CD14-positive monocyte (primary cell): ENCODE results near the gene EMC10. TPM values are rescaled to one million over a fixed set of nuclear protein-coding genes. Genes with fewer than 3 reads are reported as not detected.

Experiments
- DNase-seq, 3 donors: peaks; one replicate each; pipeline ENCODE4 v3.0.0-alpha.2; 2011 to 2022
- H2AFZ ChIP-seq: 2 replicates; pipeline ENCODE4 v1.6.0; 2012; ENCODE audit warnings: mild to moderate bottlenecking, low read depth, low read length, inconsistent platforms; ENCODE audit not compliant: insufficient read depth, poor library complexity, severe bottlenecking
- H3K27ac ChIP-seq, 2 donors: 1 replicate in 1 of 2; 2 replicates in 1 of 2; pipeline ENCODE4 v1.5.1; 2012 to 2013; ENCODE audit warnings: low read length in 2 of 2, control low read depth in 1 of 2, inconsistent platforms in 1 of 2, low read depth in 1 of 2, mild to moderate bottlenecking in 1 of 2
- H3K27me3 ChIP-seq, 2 donors: one replicate each; pipeline versions ENCODE4 v1.6.0 to v1.6.1; 2011 to 2013; ENCODE audit warnings: low read length in 2 of 2; ENCODE audit not compliant: control insufficient read depth in 2 of 2, insufficient read depth in 2 of 2
- H3K36me3 ChIP-seq, 2 donors: replicated peaks in 1 of 2; 1 replicate in 1 of 2; 2 replicates in 1 of 2; pipeline versions ENCODE4 v1.5.1 to v1.6.1; 2012 to 2013; ENCODE audit warnings: low read length in 2 of 2, control low read depth in 1 of 2, inconsistent platforms in 1 of 2, mild to moderate bottlenecking in 1 of 2; ENCODE audit not compliant: insufficient read depth in 2 of 2, control insufficient read depth in 1 of 2
- H3K4me1 ChIP-seq, 2 donors: 1 replicate in 1 of 2; 2 replicates in 1 of 2; pipeline versions ENCODE4 v1.5.1 to v1.6.1; 2012 to 2013; ENCODE audit warnings: low read length in 2 of 2, control low read depth in 1 of 2, inconsistent platforms in 1 of 2, mild to moderate bottlenecking in 1 of 2, moderate library complexity in 1 of 2; ENCODE audit not compliant: insufficient read depth in 2 of 2, control insufficient read depth in 1 of 2
- H3K4me2 ChIP-seq: replicated peaks from 2 replicates; pipeline ENCODE3; 2012; ENCODE audit warnings: low read length, moderate library complexity, mild to moderate bottlenecking; ENCODE audit not compliant: poor library complexity, severe bottlenecking; ENCODE audit errors: extremely low read depth
- H3K4me3 ChIP-seq, 3 experiments: fragments of 200-600 bp in 1 of 3; sonication (generic) in 1 of 3; replicated peaks in 1 of 3; 1 replicate in 2 of 3; 2 replicates in 1 of 3; pipeline ENCODE4 v1.5.1; 2011 to 2013; ENCODE audit warnings: low read length in 3 of 3, mild to moderate bottlenecking in 3 of 3, control low read depth in 2 of 3, low read depth in 2 of 3, inconsistent platforms in 1 of 3, moderate library complexity in 1 of 3
- H3K79me2 ChIP-seq: 2 replicates; pipeline ENCODE4 v1.6.0; 2012; ENCODE audit warnings: mild to moderate bottlenecking, control low read depth, inconsistent platforms, low read length, moderate library complexity; ENCODE audit not compliant: insufficient read depth
- H3K9ac ChIP-seq: 2 replicates; pipeline ENCODE4 v1.6.0; 2017; ENCODE audit warnings: low read length, mild to moderate bottlenecking; ENCODE audit not compliant: insufficient read depth, poor library complexity, severe bottlenecking
- H3K9me3 ChIP-seq, 2 donors: replicated peaks in 1 of 2; 1 replicate in 1 of 2; 2 replicates in 1 of 2; pipeline versions ENCODE4 v1.5.1 to v1.6.1; 2012 to 2013; ENCODE audit warnings: low read length in 2 of 2, control low read depth in 1 of 2; ENCODE audit not compliant: control insufficient read depth in 1 of 2, insufficient read depth in 1 of 2
- H4K20me1 ChIP-seq: 2 replicates; pipeline ENCODE4 v1.6.0; 2012; ENCODE audit warnings: mild to moderate bottlenecking, low read length, control low read depth, moderate library complexity; ENCODE audit not compliant: insufficient read depth
- H3K27ac Mint-ChIP-seq, 7 donors: one replicate each; pipeline ENCODE4 v1.8.0; 2020; ENCODE audit warnings: mild to moderate bottlenecking in 7 of 7, mixed read lengths in 7 of 7, moderate library complexity in 6 of 7, inconsistent platforms in 2 of 7
- H3K27me3 Mint-ChIP-seq, 3 donors: one replicate each; pipeline ENCODE4 v1.8.0; 2021 to 2022; ENCODE audit warnings: low read depth in 3 of 3, mild to moderate bottlenecking in 3 of 3, mixed read lengths in 3 of 3, moderate library complexity in 3 of 3, inconsistent platforms in 1 of 3
- H3K36me3 Mint-ChIP-seq, 2 donors: one replicate each; pipeline ENCODE4 v1.8.0; 2020; ENCODE audit warnings: mixed read lengths in 2 of 2, inconsistent platforms in 1 of 2, mild to moderate bottlenecking in 1 of 2
- H3K4me1 Mint-ChIP-seq: one replicate; pipeline ENCODE4 v1.8.0; 2020; ENCODE audit warnings: mild to moderate bottlenecking, mixed read lengths
- H3K4me3 Mint-ChIP-seq, 2 donors: one replicate each; pipeline ENCODE4 v1.8.0; 2020; ENCODE audit warnings: mild to moderate bottlenecking in 2 of 2, mixed read lengths in 2 of 2, moderate library complexity in 1 of 2
- H3K9me3 Mint-ChIP-seq, 7 donors: one replicate each; pipeline ENCODE4 v1.8.0; 2020 to 2022; ENCODE audit warnings: mixed read lengths in 7 of 7, mild to moderate bottlenecking in 6 of 7, moderate library complexity in 6 of 7, inconsistent platforms in 2 of 7
- CTCF ChIP-seq: fragments of 200-600 bp; IDR thresholded peaks from one replicate; pipeline ENCODE4 v1.8.0; 2022; ENCODE audit warnings: antibody characterized with exemption, mild to moderate bottlenecking
- WGBS: methylation state at CpG from one replicate; pipeline ENCODE4 v1.1.5; 2013; ENCODE audit warnings: missing lambda C conversion rate; ENCODE audit not compliant: insufficient coverage; 5-methylcytosine and 5-hydroxymethylcytosine counted together
- intact Hi-C, 2 donors: fragments of 100-400 bp; cut with micrococcal nuclease; formaldehyde crosslinking; loops; one replicate each; pipeline versions ENCODE4 v1.15.0 to v1.15.1; 2023
- polyA plus RNA-seq, 3 donors: library from polyadenylated mRNA; depleted of rRNA in 1 of 3; unstranded in 2 of 3; stranded (reverse) in 1 of 3; fragments of 300-500 nt in 2 of 3; fragments of >200 nt in 1 of 3; fragmentation: Illumina TruSeq in 2 of 3; gene quantifications; 1 replicate in 2 of 3; 2 replicates in 1 of 3; pipeline ENCODE4 v1.2.3, GENCODE V29; 2012 to 2021

Gene EMC10
- polyA plus RNA-seq, 3 donors, result 8.5 to 50.4 (median 9.3) TPM

GRCh38 chr19:50537769-50538230, 61.5 kb downstream of the EMC10 start:
- Histone ChIP-seq H3K36me3 (no peaks in the 10 kb centered on the region), H3K4me3 (no peak overlapping the region), H4K20me1 (no peaks in the 10 kb centered on the region), H3K27ac (no peak overlapping the region), H3K4me2 (no peak overlapping the region), H3K9me3 (peaks cover 0 to 10% of the 10 kb centered on the region in 2 donors), H3K9ac (no peak overlapping the region), H3K27me3 (no peaks in the 10 kb centered on the region), H3K4me1 (no peaks in the 10 kb centered on the region), H2AFZ (no peak overlapping the region), H3K79me2 (no peaks in the 10 kb centered on the region)
- H3K9me3 Mint-ChIP-seq, result peaks cover 3 to 10% (median 6%) of the 10 kb centered on the region in 7 donors
- no peak overlapping the region for H3K27ac Mint-ChIP-seq
- H3K4me1 Mint-ChIP-seq, result no peaks in the 10 kb centered on the region
- intact Hi-C loops, result loop anchor here in 1 of 2 donors (10.0 kb wide), 1 partner anchor 247 kb away; no protein-coding TSS in a partner anchor
- TF ChIP-seq CTCF, result peak; percentile 80
- under 1% methylated on average over 12 of the region's 15 CpGs for WGBS
- DNase-seq, result peak; percentile 42 to 66 (median 44)
- H3K4me3 Mint-ChIP-seq, result no peak overlapping the region
- H3K36me3 Mint-ChIP-seq, result no peaks in the 10 kb centered on the region
- H3K27me3 Mint-ChIP-seq, result peaks cover 1 to 10% (median 7%) of the 10 kb centered on the region in 3 donors

Other genes starting within 250 kb of the EMC10 start
- gene KCNC3, start 147.1 kb upstream of the EMC10 start, polyA plus RNA-seq, result 10 to 100 TPM in 1 of 3 donors, under 1 TPM in 1, not detected in 1; 0.04 to 23.6 TPM
- 1 to 10 TPM in 1 of 3 donors, under 1 TPM in 2; 0.27 to 1.3 (median 0.52) TPM for gene NAPSA, start 110.9 kb upstream of the EMC10 start, polyA plus RNA-seq
- gene NR1H2, start 100.0 kb upstream of the EMC10 start, polyA plus RNA-seq, result 100 to 1,000 TPM in 1 of 3 donors, 10 to 100 TPM in 2; 77.1 to 111 (median 78.9) TPM
- gene POLD1, start 92.2 kb upstream of the EMC10 start, polyA plus RNA-seq, result 10 to 100 TPM in 2 of 3 donors, 1 to 10 TPM in 1; 9.3 to 22.4 (median 15.6) TPM
- 1 to 10 TPM in 1 of 3 donors, under 1 TPM in 2; 0.16 to 2.3 (median 0.34) TPM for gene SPIB, start 57.6 kb upstream of the EMC10 start, polyA plus RNA-seq
- not detected for gene MYBPC2, start 43.6 kb upstream of the EMC10 start, polyA plus RNA-seq
- under 1 TPM in 1 of 3 donors, not detected in 2; 0.41 TPM for gene GARIN5A, start 341 bp downstream of the EMC10 start, polyA plus RNA-seq
- 10 to 100 TPM; 33.0 to 43.0 (median 37.2) TPM for gene JOSD2, start 34.7 kb downstream of the EMC10 start, polyA plus RNA-seq
- not detected for gene ASPDH, start 37.4 kb downstream of the EMC10 start, polyA plus RNA-seq
- gene LRRC4B, start 91.9 kb downstream of the EMC10 start, polyA plus RNA-seq, result not detected
- not detected for gene SYT3, start 163.4 kb downstream of the EMC10 start, polyA plus RNA-seq
- gene C19orf81, start 172.9 kb downstream of the EMC10 start, polyA plus RNA-seq, result not detected
- gene SHANK1, start 243.3 kb downstream of the EMC10 start, polyA plus RNA-seq, result not detected
- 10 to 100 TPM in 2 of 3 donors, 1 to 10 TPM in 1; 8.2 to 49.1 (median 12.4) TPM for gene CLEC11A, start 246.9 kb downstream of the EMC10 start, polyA plus RNA-seq